ENCODE results near the gene VPREB3.

- TF ChIP-seq ZFP3 (CRISPR knock-in tag; IDR thresholded peaks at IDR 0.05) (no peak), ZFP30 (CRISPR knock-in tag; IDR thresholded peaks at IDR 0.05) (no peak), TSHZ2 (CRISPR knock-in tag; IDR thresholded peaks at IDR 0.05) (no peak), BACH2 (CRISPR knock-in tag; IDR thresholded peaks at IDR 0.05; ENCODE audit: borderline replicate concordance) (no peak), ARNTL (CRISPR knock-in tag; IDR thresholded peaks at IDR 0.05; ENCODE audit: borderline replicate concordance, low read depth) (no peak), TOX (CRISPR knock-in tag; IDR thresholded peaks at IDR 0.05; ENCODE audit: borderline replicate concordance) (no peak), OSR1 (CRISPR knock-in tag; IDR thresholded peaks at IDR 0.05) (no peak), CREB5 (CRISPR knock-in tag; IDR thresholded peaks at IDR 0.05; ENCODE audit: low read depth) (no peak), PATZ1 (CRISPR knock-in tag; IDR thresholded peaks at IDR 0.05; ENCODE audit: borderline replicate concordance) (no peak), RARB (CRISPR knock-in tag; IDR thresholded peaks at IDR 0.05) (no peak), CSRNP3 (CRISPR knock-in tag; IDR thresholded peaks at IDR 0.05) (no peak), ZNF70 (CRISPR knock-in tag; IDR thresholded peaks at IDR 0.05) (no peak)
These were observed 35.7 kb downstream of the VPREB3 start for GRCh38 chr22:23718371-23719165.

Measured in SK-N-SH treated with all-trans-retinoic acid at 6 μM for 48 hours (cell line).